ENCODE measurements around the gene PRKCH.

DNA sequence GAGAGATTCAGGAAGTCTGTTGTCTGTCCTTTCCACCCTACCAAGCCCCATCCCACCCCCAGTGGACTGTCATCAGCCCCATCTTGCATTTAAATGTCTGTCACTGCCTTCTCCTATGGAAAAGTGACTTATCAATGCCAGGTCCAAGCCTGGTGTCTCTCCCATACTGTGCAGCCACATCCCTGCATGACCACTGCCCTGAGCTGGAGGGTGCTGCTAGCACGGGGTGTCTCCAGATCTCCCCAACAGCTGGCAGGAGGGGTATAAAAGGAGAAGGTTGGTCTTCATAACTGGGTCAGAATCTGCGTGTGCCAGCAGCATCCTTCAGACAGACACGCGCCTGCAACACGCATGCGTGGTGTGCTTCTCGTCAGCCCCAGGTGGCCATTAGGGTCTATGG lies 219.6 kb downstream of the PRKCH start:
- TF ChIP-seq, protein P1, sequence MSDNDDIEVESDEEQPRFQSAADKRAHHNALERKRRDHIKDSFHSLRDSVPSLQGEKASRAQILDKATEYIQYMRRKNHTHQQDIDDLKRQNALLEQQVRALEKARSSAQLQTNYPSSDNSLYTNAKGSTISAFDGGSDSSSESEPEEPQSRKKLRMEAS (IDR thresholded peaks at IDR 0.05; ENCODE audit: insufficient read depth, insufficient read length), result no peak
- TF ChIP-seq, protein P2, sequence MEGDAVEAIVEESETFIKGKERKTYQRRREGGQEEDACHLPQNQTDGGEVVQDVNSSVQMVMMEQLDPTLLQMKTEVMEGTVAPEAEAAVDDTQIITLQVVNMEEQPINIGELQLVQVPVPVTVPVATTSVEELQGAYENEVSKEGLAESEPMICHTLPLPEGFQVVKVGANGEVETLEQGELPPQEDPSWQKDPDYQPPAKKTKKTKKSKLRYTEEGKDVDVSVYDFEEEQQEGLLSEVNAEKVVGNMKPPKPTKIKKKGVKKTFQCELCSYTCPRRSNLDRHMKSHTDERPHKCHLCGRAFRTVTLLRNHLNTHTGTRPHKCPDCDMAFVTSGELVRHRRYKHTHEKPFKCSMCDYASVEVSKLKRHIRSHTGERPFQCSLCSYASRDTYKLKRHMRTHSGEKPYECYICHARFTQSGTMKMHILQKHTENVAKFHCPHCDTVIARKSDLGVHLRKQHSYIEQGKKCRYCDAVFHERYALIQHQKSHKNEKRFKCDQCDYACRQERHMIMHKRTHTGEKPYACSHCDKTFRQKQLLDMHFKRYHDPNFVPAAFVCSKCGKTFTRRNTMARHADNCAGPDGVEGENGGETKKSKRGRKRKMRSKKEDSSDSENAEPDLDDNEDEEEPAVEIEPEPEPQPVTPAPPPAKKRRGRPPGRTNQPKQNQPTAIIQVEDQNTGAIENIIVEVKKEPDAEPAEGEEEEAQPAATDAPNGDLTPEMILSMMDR (IDR thresholded peaks at IDR 0.05; ENCODE audit: extremely low read depth in 1 of 2, insufficient read depth in 1 of 2, low read depth in 1 of 2, low read length in 2 of 2), result no peak
- no peak for TF ChIP-seq POLR2A (IDR thresholded peaks at IDR 0.05; ENCODE audit: low read depth, low read length)
- no peak for TF ChIP-seq EZH2 (IDR thresholded peaks at IDR 0.05; ENCODE audit: borderline replicate concordance, low read depth, low read length, severe bottlenecking)
- TF ChIP-seq JUN (IDR thresholded peaks at IDR 0.05; ENCODE audit: borderline replicate concordance, insufficient read depth, insufficient read length, low read depth), result no peak
- TF ChIP-seq POLR2AphosphoS5 (IDR thresholded peaks at IDR 0.05; ENCODE audit: insufficient read depth, low read depth, low read length), result no peak
- TF ChIP-seq MYC (IDR thresholded peaks at IDR 0.05; ENCODE audit: low read depth, low read length), result no peak
- no peak for TF ChIP-seq FOS (IDR thresholded peaks at IDR 0.05; ENCODE audit: borderline replicate concordance, insufficient read depth, low read length)
